B cell (primary cell): Measurements from ENCODE around the gene CLCN2. TPM values are rescaled to one million over a fixed set of nuclear protein-coding genes. Genes with fewer than 3 reads are reported as not detected.

Source experiments
- ATAC-seq: fragments of 200-7000 bp; cut with Tn5 transposase; one replicate; pipeline ENCODE4 v1.10.0; 2021; ENCODE audit warnings: low read depth, mild to moderate bottlenecking, moderate number of reproducible peaks, moderate library complexity
- CTCF ChIA-PET: fragments of 350-600 bp; sonication (Branson Sonifier 250); formaldehyde crosslinking; loops from one replicate; lab custom pipeline; 2021; ENCODE audit warnings: antibody characterized with exemption, inconsistent platforms; lab: Charles Lee
- POLR2A ChIA-PET: fragments of 350-600 bp; sonication (Branson Sonifier 250); formaldehyde crosslinking; loops from one replicate; lab custom pipeline; 2021; ENCODE audit warnings: antibody characterized with exemption; lab: Charles Lee
- DNase-seq: peaks from one replicate; pipeline ENCODE4 v3.0.0; 2013
- H2AFZ ChIP-seq: 2 replicates; pipeline ENCODE4 v1.6.1; 2012; ENCODE audit warnings: mild to moderate bottlenecking, low read depth, low read length; ENCODE audit not compliant: insufficient read depth, poor library complexity, severe bottlenecking
- H3K27ac ChIP-seq, 2 donors: 1 replicate in 1 of 2; 2 replicates in 1 of 2; pipeline ENCODE4 v1.5.1; 2012 to 2013; ENCODE audit warnings: low read length in 2 of 2, mild to moderate bottlenecking in 2 of 2, moderate library complexity in 1 of 2
- H3K27me3 ChIP-seq, 4 experiments: fragments of 200-600 bp in 1 of 4; sonication (generic) in 1 of 4; replicated peaks in 1 of 4; 1 replicate in 2 of 4; 2 replicates in 2 of 4; pipeline versions ENCODE4 v1.6.1 to v1.7.0; 2013 to 2016; ENCODE audit warnings: low read length in 3 of 4, mild to moderate bottlenecking in 2 of 4, mixed read lengths in 1 of 4, moderate library complexity in 1 of 4; ENCODE audit not compliant: insufficient read depth in 4 of 4, control insufficient read depth in 3 of 4; ENCODE audit errors: control extremely low read depth in 1 of 4
- H3K36me3 ChIP-seq, 2 experiments: replicated peaks in 1 of 2; 1 replicate in 1 of 2; 2 replicates in 1 of 2; pipeline versions ENCODE4 v1.6.1 to v1.7.1; 2013; ENCODE audit warnings: low read length in 1 of 2; ENCODE audit not compliant: insufficient read depth in 2 of 2, control insufficient read depth in 1 of 2; ENCODE audit errors: control extremely low read depth in 1 of 2, extremely low read depth in 1 of 2
- H3K4me1 ChIP-seq, 2 donors: fragments of 200-600 bp in 1 of 2; sonication (generic) in 1 of 2; 1 replicate in 1 of 2; 2 replicates in 1 of 2; pipeline versions ENCODE4 v1.5.1 to v1.6.1; 2013 to 2017; ENCODE audit warnings: low read length in 2 of 2; ENCODE audit not compliant: control insufficient read depth in 2 of 2, insufficient read depth in 2 of 2
- H3K4me2 ChIP-seq: replicated peaks from 2 replicates; pipeline ENCODE3; 2012; ENCODE audit warnings: mild to moderate bottlenecking, low read depth, low read length; ENCODE audit not compliant: poor library complexity, severe bottlenecking
- H3K4me3 ChIP-seq, 5 experiments: fragments of 200-600 bp in 1 of 5; sonication (generic) in 1 of 5; 1 replicate in 3 of 5; 2 replicates in 2 of 5; pipeline versions ENCODE4 v1.5.1 to v1.7.0; 2011 to 2016; ENCODE audit warnings: low read length in 4 of 5, mild to moderate bottlenecking in 4 of 5, low read depth in 2 of 5, control low read depth in 1 of 5, moderate library complexity in 1 of 5; ENCODE audit not compliant: insufficient read depth in 1 of 5; ENCODE audit errors: control extremely low read depth in 1 of 5, extremely low read depth in 1 of 5
- H3K79me2 ChIP-seq: fragments of 200-600 bp; sonication (generic); one replicate; pipeline ENCODE4 v1.6.0; 2016; ENCODE audit warnings: low read length; ENCODE audit not compliant: control insufficient read depth, insufficient read depth
- H3K9ac ChIP-seq: fragments of 200-600 bp; sonication (generic); 2 replicates; pipeline ENCODE4 v1.6.1; 2017; ENCODE audit warnings: mild to moderate bottlenecking, low read length, moderate library complexity
- H3K9me3 ChIP-seq, 3 donors: one replicate each; pipeline versions ENCODE4 v1.6.1 to v1.7.1; 2013; ENCODE audit warnings: low read length in 2 of 3; ENCODE audit not compliant: control insufficient read depth in 2 of 3, insufficient read depth in 1 of 3; ENCODE audit errors: control extremely low read depth in 1 of 3
- H4K20me1 ChIP-seq: 2 replicates; pipeline ENCODE4 v1.6.0; 2012; ENCODE audit warnings: mild to moderate bottlenecking, low read length; ENCODE audit not compliant: insufficient read depth, control insufficient read depth, poor library complexity, severe bottlenecking
- H3K27ac Mint-ChIP-seq: one replicate; pipeline ENCODE4 v1.8.0; 2021; ENCODE audit warnings: mixed read lengths
- H3K27me3 Mint-ChIP-seq: one replicate; pipeline ENCODE4 v1.8.0; 2021; ENCODE audit warnings: mixed read lengths
- H3K4me1 Mint-ChIP-seq: one replicate; pipeline ENCODE4 v1.8.0; 2021; ENCODE audit warnings: mixed read lengths
- H3K4me3 Mint-ChIP-seq: one replicate; pipeline ENCODE4 v1.8.0; 2021; ENCODE audit warnings: mixed read lengths
- H3K9me3 Mint-ChIP-seq: one replicate; pipeline ENCODE4 v1.8.0; 2022; ENCODE audit warnings: mixed read lengths; ENCODE audit not compliant: insufficient read depth
- CTCF ChIP-seq: fragments of 200-600 bp; IDR thresholded peaks from one replicate; pipeline ENCODE4 v1.8.0; 2022; ENCODE audit warnings: antibody characterized with exemption, mild to moderate bottlenecking
- EZH2 ChIP-seq: IDR thresholded peaks from 2 replicates; pipeline ENCODE4 v1.6.1; 2012; ENCODE audit warnings: borderline replicate concordance, low read depth, mild to moderate bottlenecking, moderate library complexity, low read length; ENCODE audit not compliant: insufficient read depth, poor library complexity, severe bottlenecking
- WGBS: methylation state at CpG from one replicate; pipeline ENCODE4 v1.1.5; 2013; ENCODE audit warnings: missing lambda C conversion rate; ENCODE audit not compliant: insufficient coverage; 5-methylcytosine and 5-hydroxymethylcytosine counted together
- intact Hi-C: fragments of 100-400 bp; cut with micrococcal nuclease; formaldehyde crosslinking; loops from one replicate; pipeline ENCODE4 v1.10.0; 2022
- polyA plus RNA-seq: library from polyadenylated mRNA; depleted of rRNA; stranded (reverse); fragments of >200 nt; gene quantifications from 2 replicates; pipeline ENCODE4 v1.2.3, GENCODE V29; 2012
- total RNA-seq, 2 donors: library from RNA; stranded (reverse); fragments of 120-200 nt in 1 of 2; gene quantifications; 1 replicate in 1 of 2; 2 replicates in 1 of 2; pipeline versions ENCODE4 v1.2.3 to v1.2.4, GENCODE V29; 2013 to 2022

CLCN2 gene
- total and polyA plus RNA-seq, 2 donors (not counting 1 experiment from before 2014, with no cell fraction given): 6.1 to 8.1 TPM

DNA sequence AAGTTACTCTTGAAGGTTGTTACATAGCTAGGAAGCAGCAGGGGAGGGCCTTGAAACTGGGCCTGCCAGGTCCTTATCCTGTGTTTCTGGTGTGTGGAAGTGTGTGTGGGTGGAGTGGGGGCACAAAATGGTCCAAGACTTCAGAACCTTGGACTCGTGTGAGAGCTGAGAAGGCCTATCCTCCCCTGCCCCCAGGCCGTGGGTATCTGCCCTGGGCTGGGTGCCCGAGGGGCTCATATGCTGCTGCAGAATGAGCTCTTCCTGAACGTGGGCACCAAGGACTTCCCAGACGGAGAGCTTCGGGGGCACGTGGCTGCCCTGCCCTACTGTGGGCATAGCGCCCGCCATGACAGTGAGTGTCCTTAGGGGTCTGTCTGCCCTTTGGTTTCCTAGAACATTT is 22.9 kb upstream of the CLCN2 start:
- H3K9me3 ChIP-seq: peaks cover 0 to 5% (median 0%) of the 10 kb centered on the region in 3 donors
- CTCF ChIA-PET: interaction anchor here (0.6 to 1.1 kb wide), 3 partner anchors 13 to 130 kb away, joined by 3 to 5 read pairs (median 4); no protein-coding TSS in a partner anchor

More for the DNA sequence above, 22.9 kb upstream of the CLCN2 start:
- Histone ChIP-seq H4K20me1 (no peaks in the 10 kb centered on the region), H3K27me3 (peaks cover 0 to 45% (median 13%) of the 10 kb centered on the region in 4 experiments), H3K4me3 (no peak overlapping the region), H3K27ac (no peak overlapping the region), H2AFZ (no peak overlapping the region), H3K36me3 (no peaks in the 10 kb centered on the region), H3K4me2 (no peak overlapping the region), H3K4me1 (peaks cover 13 to 15% of the 10 kb centered on the region in 2 donors), H3K9ac (no peak overlapping the region), H3K79me2 (no peaks in the 10 kb centered on the region)
- peaks cover 55% of the 10 kb centered on the region for H3K27me3 Mint-ChIP-seq
- WGBS: 83% methylated on average over 8 of the region's 9 CpGs
- H3K4me1 Mint-ChIP-seq: peaks cover 12% of the 10 kb centered on the region
- no peak for DNase-seq
- H3K27ac Mint-ChIP-seq: no peak overlapping the region
- H3K9me3 Mint-ChIP-seq: no peaks in the 10 kb centered on the region
- POLR2A ChIA-PET: no interaction called here
- TF ChIP-seq CTCF (no peak), EZH2 (no peak)
- no peak overlapping the region for H3K4me3 Mint-ChIP-seq
- ATAC-seq: no peak
- intact Hi-C loops: no loop called here
